HEK293 (cell line): ENCODE measurements around the gene NCAN.

Experiments used
- SCRT2 ChIP-seq: fragments of 450-650 bp; formaldehyde crosslinking; IDR thresholded peaks from 2 replicates; pipeline ENCODE4 v1.5.1; 2016; ENCODE audit warnings: missing biosample characterization, missing genetic modification characterization
- SETDB1 ChIP-seq: IDR thresholded peaks from one replicate; pipeline ENCODE4 v1.6.1; 2017; ENCODE audit warnings: mild to moderate bottlenecking, low read length, moderate library complexity, mixed read lengths; ENCODE audit not compliant: insufficient read length
- ZBTB48 ChIP-seq: fragments of 450-650 bp; formaldehyde crosslinking; IDR thresholded peaks from 2 replicates; pipeline ENCODE4 v1.5.1; 2016; ENCODE audit warnings: missing biosample characterization, missing genetic modification characterization
- ZNF169 ChIP-seq: fragments of 450-650 bp; formaldehyde crosslinking; IDR thresholded peaks from 2 replicates; pipeline ENCODE4 v1.5.1; 2016; ENCODE audit warnings: missing biosample characterization, missing genetic modification characterization
- ZNF274 ChIP-seq, 2 experiments: fragments of 200-500 bp in 1 of 2; fragments of 450-650 bp in 1 of 2; sonication (Bioruptor generic) in 1 of 2; formaldehyde crosslinking in 1 of 2; IDR thresholded peaks; 2 replicates each; pipeline versions ENCODE4 v1.5.1 to v1.6.1; 2014 to 2016; ENCODE audit warnings: borderline replicate concordance in 1 of 2, inconsistent platforms in 1 of 2, low read length in 1 of 2, missing biosample characterization in 1 of 2, missing genetic modification characterization in 1 of 2
- ZNF311 ChIP-seq: fragments of 450-650 bp; formaldehyde crosslinking; IDR thresholded peaks from 2 replicates; pipeline ENCODE4 v1.5.1; 2017; ENCODE audit warnings: missing biosample characterization, missing genetic modification characterization, borderline replicate concordance
- ZNF530 ChIP-seq: fragments of 450-650 bp; formaldehyde crosslinking; IDR thresholded peaks from 2 replicates; pipeline ENCODE4 v1.5.1; 2016; ENCODE audit warnings: low read depth, missing biosample characterization, missing genetic modification characterization
- ZNF571 ChIP-seq: fragments of 450-650 bp; formaldehyde crosslinking; IDR thresholded peaks from 2 replicates; pipeline ENCODE4 v1.5.0; 2017; ENCODE audit warnings: missing biosample characterization, missing genetic modification characterization
- ZNF639 ChIP-seq: fragments of 450-650 bp; formaldehyde crosslinking; IDR thresholded peaks from 2 replicates; pipeline ENCODE4 v1.5.1; 2016; ENCODE audit warnings: missing biosample characterization, missing genetic modification characterization
- ZNF670 ChIP-seq: fragments of 450-650 bp; formaldehyde crosslinking; IDR thresholded peaks from 2 replicates; pipeline ENCODE4 v1.5.1; 2016; ENCODE audit warnings: missing biosample characterization, missing genetic modification characterization, low read depth
- TF ChIP-seq, protein P1 (sequence below): fragments of 450-650 bp; formaldehyde crosslinking; IDR thresholded peaks from 2 replicates; pipeline ENCODE4 v1.5.1; 2016; ENCODE audit warnings: missing biosample characterization, missing genetic modification characterization
- TF ChIP-seq, protein P2 (sequence below): fragments of 450-650 bp; formaldehyde crosslinking; IDR thresholded peaks from 2 replicates; pipeline ENCODE4 v1.5.1; 2016; ENCODE audit warnings: missing biosample characterization, missing genetic modification characterization
- TF ChIP-seq, protein P3 (sequence below): fragments of 450-650 bp; formaldehyde crosslinking; conservative IDR thresholded peaks from 2 replicates; pipeline ENCODE4 v1.5.1; 2016; ENCODE audit warnings: low read depth, missing biosample characterization, missing genetic modification characterization

DNA sequence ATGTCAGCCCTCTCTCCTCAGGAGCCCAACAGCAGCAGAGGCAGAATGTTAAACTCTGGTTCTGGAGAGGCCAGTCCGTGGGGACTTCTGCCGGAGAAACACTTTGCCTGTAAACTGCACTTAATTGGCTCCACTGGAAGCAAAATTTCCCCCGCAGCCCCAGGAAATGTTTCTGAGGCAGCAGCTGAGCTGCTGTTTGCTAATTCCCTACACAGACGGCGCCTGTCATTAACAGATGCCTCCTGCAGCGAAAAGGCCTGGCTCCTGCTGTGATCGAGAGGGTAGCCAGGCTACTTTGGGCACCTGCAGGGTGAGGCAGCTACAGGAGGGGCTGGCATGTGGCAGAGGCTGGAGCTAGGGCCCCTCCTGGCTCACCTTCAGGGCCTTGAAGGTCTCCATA lies 66.6 kb downstream of the NCAN start:
- TF ChIP-seq ZNF311 (no peak), ZNF571 (tag by site-specific recombination) (no peak), ZBTB48 (tag by site-specific recombination) (no peak), ZNF274 (IDR thresholded peaks at IDR 0.05; ENCODE audit: low read length) (no peak), ZNF274 (tag by site-specific recombination; IDR thresholded peaks at IDR 0.05; ENCODE audit: borderline replicate concordance) (no peak), ZNF639 (tag by site-specific recombination) (no peak), SCRT2 (tag by site-specific recombination) (no peak), ZNF530 (tag by site-specific recombination) (no peak), ZNF670 (no peak), SETDB1 (no peak), ZNF169 (tag by site-specific recombination) (no peak)
- TF ChIP-seq, protein P1, sequence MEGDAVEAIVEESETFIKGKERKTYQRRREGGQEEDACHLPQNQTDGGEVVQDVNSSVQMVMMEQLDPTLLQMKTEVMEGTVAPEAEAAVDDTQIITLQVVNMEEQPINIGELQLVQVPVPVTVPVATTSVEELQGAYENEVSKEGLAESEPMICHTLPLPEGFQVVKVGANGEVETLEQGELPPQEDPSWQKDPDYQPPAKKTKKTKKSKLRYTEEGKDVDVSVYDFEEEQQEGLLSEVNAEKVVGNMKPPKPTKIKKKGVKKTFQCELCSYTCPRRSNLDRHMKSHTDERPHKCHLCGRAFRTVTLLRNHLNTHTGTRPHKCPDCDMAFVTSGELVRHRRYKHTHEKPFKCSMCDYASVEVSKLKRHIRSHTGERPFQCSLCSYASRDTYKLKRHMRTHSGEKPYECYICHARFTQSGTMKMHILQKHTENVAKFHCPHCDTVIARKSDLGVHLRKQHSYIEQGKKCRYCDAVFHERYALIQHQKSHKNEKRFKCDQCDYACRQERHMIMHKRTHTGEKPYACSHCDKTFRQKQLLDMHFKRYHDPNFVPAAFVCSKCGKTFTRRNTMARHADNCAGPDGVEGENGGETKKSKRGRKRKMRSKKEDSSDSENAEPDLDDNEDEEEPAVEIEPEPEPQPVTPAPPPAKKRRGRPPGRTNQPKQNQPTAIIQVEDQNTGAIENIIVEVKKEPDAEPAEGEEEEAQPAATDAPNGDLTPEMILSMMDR: no peak
- TF ChIP-seq, protein P2, sequence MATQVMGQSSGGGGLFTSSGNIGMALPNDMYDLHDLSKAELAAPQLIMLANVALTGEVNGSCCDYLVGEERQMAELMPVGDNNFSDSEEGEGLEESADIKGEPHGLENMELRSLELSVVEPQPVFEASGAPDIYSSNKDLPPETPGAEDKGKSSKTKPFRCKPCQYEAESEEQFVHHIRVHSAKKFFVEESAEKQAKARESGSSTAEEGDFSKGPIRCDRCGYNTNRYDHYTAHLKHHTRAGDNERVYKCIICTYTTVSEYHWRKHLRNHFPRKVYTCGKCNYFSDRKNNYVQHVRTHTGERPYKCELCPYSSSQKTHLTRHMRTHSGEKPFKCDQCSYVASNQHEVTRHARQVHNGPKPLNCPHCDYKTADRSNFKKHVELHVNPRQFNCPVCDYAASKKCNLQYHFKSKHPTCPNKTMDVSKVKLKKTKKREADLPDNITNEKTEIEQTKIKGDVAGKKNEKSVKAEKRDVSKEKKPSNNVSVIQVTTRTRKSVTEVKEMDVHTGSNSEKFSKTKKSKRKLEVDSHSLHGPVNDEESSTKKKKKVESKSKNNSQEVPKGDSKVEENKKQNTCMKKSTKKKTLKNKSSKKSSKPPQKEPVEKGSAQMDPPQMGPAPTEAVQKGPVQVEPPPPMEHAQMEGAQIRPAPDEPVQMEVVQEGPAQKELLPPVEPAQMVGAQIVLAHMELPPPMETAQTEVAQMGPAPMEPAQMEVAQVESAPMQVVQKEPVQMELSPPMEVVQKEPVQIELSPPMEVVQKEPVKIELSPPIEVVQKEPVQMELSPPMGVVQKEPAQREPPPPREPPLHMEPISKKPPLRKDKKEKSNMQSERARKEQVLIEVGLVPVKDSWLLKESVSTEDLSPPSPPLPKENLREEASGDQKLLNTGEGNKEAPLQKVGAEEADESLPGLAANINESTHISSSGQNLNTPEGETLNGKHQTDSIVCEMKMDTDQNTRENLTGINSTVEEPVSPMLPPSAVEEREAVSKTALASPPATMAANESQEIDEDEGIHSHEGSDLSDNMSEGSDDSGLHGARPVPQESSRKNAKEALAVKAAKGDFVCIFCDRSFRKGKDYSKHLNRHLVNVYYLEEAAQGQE: no peak
- TF ChIP-seq, protein P3, sequence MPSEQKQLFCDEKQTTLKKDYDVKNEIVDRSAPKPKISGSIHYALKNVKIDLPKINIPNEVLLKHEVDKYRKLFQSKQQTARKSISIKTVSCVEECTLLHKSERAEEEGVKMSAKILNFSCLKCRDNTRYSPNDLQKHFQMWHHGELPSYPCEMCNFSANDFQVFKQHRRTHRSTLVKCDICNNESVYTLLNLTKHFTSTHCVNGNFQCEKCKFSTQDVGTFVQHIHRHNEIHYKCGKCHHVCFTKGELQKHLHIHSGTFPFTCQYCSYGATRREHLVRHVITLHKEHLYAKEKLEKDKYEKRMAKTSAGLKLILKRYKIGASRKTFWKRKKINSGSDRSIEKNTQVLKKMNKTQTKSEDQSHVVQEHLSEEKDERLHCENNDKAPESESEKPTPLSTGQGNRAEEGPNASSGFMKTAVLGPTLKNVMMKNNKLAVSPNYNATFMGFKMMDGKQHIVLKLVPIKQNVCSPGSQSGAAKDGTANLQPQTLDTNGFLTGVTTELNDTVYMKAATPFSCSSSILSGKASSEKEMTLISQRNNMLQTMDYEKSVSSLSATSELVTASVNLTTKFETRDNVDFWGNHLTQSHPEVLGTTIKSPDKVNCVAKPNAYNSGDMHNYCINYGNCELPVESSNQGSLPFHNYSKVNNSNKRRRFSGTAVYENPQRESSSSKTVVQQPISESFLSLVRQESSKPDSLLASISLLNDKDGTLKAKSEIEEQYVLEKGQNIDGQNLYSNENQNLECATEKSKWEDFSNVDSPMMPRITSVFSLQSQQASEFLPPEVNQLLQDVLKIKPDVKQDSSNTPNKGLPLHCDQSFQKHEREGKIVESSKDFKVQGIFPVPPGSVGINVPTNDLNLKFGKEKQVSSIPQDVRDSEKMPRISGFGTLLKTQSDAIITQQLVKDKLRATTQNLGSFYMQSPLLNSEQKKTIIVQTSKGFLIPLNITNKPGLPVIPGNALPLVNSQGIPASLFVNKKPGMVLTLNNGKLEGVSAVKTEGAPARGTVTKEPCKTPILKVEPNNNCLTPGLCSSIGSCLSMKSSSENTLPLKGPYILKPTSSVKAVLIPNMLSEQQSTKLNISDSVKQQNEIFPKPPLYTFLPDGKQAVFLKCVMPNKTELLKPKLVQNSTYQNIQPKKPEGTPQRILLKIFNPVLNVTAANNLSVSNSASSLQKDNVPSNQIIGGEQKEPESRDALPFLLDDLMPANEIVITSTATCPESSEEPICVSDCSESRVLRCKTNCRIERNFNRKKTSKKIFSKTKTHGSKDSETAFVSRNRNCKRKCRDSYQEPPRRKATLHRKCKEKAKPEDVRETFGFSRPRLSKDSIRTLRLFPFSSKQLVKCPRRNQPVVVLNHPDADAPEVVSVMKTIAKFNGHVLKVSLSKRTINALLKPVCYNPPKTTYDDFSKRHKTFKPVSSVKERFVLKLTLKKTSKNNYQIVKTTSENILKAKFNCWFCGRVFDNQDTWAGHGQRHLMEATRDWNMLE (tag by site-specific recombination): no peak
